Testis (tissue), 2 donors: ENCODE data around the gene OTX2.

Experiments
- POLR2A ChIP-seq: fragments of 450-650 bp; IDR thresholded peaks from one replicate; pipeline ENCODE4 v1.6.1; 2017; ENCODE audit warnings: antibody characterized with exemption, mild to moderate bottlenecking, moderate library complexity
- TF ChIP-seq, protein P1 (sequence below), 3 experiments: fragments of 450-650 bp in 2 of 3; fragments of 200-600 bp in 1 of 3; sonication (generic) in 1 of 3; IDR thresholded peaks; one replicate each; pipeline ENCODE4 v1.5.1; 2016 to 2019; ENCODE audit warnings: antibody characterized with exemption in 3 of 3, mild to moderate bottlenecking in 2 of 3, moderate library complexity in 1 of 3

DNA sequence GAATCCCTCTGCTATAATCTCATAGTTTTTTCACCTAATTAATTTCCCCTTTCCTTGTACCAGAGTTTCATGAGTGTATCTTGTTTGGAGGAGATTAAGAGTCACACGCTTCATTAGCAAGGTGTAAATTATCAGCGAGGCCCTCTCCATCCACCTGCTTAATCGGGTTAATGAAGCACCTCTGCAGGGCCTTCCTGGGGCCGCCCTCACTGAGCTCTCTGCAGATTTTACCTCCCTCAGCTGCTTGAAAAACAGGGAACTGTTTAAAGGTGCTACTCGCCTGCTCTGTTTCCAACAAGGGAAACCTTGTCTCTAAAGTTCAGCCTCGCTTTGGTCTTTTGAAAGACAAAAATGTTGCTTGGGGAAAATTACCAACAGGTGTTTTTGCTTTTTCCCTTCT, 35.8 kb downstream of the OTX2 start:
- TF ChIP-seq POLR2A = no peak
- TF ChIP-seq, protein P1, sequence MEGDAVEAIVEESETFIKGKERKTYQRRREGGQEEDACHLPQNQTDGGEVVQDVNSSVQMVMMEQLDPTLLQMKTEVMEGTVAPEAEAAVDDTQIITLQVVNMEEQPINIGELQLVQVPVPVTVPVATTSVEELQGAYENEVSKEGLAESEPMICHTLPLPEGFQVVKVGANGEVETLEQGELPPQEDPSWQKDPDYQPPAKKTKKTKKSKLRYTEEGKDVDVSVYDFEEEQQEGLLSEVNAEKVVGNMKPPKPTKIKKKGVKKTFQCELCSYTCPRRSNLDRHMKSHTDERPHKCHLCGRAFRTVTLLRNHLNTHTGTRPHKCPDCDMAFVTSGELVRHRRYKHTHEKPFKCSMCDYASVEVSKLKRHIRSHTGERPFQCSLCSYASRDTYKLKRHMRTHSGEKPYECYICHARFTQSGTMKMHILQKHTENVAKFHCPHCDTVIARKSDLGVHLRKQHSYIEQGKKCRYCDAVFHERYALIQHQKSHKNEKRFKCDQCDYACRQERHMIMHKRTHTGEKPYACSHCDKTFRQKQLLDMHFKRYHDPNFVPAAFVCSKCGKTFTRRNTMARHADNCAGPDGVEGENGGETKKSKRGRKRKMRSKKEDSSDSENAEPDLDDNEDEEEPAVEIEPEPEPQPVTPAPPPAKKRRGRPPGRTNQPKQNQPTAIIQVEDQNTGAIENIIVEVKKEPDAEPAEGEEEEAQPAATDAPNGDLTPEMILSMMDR (IDR thresholded peaks at IDR 0.05) = no peak
